Fibroblast of skin of right quadriceps (primary cell): Measurements from ENCODE around the gene DOCK11.

Source experiments
- DNase-seq: peaks from one replicate; pipeline ENCODE4 v3.0.0-alpha.2; 2013

Gene DOCK11

DNA sequence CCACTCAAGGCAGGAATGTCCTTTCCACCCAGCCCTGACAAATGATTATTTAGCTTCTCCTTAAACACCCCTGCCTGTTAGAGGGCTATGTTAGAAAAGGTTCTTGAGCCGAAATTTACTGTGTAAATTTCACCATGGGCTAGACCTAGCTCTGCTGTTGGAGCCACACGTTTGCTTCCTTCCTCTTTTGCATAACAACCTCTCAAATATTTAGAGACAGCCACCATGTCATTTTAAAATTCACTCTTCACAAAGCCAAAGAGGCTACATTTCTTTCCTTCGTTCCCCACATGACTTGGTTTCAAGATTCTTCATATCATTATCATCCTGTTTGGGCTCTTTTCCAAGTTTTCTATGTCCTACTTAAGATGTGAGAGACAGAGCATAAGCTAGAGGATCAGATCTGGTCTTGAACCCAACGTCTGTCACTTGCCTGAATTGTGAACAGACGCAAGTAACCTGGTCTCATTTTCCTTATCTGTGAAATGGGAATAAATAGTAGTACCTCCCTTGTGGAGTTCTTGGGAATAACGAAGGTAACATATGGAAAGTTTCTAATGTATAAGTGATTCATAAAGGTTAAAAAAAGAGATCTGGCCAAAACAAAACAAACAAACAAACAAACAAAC, 6.7 kb downstream of the DOCK11 start:
- no peak for DNase-seq

DNA sequence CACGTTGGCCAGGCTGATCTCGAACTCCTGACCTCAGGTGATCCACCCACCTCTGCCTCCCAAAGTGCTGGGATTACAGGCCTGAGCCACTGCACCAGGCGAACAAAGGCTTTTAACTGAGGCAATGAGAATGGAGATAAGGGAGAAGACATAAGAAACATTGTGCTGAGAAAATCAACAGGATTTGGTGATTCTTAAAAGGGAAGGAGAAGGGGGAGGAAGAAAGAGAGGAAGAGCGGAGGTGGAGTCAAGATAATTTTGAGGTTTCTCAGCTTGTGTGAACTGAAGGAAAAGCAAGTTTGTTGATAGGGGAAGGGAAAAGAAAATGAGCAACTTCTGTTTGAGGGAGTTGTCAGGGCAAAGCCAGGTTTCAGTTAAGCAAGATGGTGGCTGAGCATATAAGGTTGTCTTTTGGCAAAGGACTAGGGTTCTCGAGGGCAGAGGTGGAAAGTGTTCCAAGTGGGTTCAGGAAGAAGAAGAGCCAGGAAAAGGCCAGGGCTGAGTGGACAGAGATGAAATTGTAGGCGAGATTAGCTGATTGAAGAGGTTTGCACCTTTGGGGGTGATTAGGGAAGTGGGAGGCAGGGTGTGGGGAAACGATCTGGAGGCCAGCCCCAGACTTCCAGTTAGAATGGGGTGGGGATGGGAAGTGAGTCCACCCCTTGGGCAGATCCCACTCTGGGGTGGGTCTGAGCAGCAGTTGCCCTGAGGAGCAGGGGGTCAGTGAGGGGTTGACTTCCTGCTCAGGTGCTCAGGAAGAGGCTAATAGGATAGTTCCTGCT, 7.8 kb downstream of the DOCK11 start:
- DNase-seq: no peak

DNA sequence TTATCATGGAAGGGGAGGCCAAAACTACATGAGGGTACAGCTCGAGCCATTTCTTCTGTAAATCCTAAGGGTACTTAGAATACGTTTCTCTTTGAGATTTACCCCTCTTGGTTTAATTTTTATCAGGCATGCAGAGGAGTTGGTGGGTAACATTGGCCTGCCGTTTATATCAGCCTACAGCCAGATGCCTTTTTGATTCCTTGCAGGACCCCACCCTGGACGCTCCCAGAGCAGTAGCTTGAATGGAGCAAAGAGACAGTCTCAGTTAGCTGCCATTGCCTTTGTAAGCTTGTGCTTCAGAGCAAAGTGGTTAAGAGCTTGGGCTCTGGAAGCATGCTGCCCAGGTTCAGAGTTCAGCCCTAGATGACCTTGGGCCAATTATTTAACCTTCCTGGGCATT, 9.0 kb downstream of the DOCK11 start:
- no peak for DNase-seq

DNA sequence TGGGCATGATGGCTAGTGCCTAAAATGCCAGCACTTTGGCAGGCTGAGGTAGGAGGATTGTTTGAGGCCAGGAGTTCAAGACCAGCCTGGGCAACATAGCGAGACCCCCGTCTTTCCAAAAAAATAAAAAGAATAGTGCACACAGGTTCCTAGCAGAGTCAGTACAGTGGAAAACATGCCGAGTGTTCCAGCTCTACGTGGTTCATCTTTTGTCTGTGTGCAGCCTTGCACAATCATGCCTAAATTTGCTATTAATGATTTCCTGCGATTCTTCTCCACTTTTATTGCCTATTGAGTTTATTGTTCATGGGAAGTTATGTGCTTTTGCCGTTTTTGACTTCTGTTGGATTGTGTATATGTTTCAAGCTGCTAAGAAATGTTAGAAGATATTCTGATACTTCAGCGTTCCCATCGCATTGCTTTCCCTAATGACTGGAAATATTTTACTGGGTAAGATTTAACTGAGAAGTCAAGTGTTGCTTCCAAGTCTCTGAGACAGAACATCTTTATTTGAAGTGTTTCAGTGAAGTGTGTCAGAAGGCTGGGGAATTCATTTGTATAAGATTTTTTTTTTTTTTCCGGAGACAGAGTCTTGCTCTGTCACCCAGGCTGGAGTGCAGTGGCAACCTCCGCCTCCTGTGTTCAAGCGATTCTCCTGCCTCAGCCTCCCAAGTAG, 11.3 kb downstream of the DOCK11 start:
- DNase-seq: no peak

DNA sequence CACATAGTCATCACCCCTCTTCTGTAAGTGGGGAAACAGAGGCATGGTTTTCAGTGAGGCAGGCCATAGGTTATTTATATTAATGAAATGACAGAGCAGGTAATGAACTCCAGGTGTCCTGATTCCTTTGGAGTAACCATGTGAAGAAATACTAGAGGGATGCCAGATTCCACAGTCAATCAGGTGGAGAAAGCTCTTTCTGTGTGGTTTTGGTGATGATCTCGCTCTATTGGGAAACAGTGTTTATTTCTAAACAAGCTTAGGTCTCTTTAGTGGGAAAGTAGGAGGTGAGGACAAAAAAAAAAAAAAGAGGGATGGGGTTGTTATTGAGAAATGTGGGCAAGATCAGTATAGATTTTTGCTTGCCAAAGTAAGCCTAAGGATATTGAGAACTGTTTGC, 12.2 kb downstream of the DOCK11 start:
- peak; percentile 21 for DNase-seq

DNA sequence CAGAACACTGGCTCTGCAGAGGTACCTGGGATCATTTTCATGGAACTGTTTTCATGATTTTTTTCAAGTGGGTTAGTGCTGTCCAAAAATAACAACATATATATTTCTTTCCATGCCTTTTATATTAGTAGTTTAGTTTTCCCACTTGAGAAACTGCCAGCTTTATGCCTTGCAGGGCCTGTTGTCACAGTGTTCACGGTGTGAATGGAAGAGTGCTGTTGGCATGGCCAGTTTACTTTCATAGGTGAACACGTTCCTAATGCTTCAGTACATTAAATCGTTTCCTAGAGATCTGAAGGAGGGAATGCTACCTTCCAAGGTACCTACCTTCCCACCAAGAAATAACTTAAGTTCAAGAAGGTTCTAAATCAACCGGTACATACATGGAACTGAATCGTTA, 12.6 kb downstream of the DOCK11 start:
- DNase-seq: no peak

DNA sequence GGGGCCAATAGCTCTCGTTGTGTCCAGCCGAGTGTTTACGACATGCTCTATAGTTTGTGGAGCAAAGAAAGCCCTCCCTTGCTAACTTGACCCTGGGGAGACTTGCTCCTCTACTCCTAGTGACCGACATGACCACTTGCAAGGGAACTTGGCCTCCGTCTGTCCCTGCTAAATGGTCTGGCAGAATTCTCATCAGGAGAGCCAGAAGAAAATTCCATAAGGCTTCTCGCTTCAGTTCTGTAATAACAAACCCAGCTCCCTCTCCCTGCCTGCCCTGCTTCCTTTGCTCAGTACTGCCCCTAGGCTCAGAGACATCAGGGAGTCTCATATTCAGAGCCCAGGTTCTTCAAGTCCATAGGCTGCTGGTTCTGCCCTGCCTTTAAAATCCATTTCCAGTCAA, 13.0 kb downstream of the DOCK11 start:
- DNase-seq: no peak

DNA sequence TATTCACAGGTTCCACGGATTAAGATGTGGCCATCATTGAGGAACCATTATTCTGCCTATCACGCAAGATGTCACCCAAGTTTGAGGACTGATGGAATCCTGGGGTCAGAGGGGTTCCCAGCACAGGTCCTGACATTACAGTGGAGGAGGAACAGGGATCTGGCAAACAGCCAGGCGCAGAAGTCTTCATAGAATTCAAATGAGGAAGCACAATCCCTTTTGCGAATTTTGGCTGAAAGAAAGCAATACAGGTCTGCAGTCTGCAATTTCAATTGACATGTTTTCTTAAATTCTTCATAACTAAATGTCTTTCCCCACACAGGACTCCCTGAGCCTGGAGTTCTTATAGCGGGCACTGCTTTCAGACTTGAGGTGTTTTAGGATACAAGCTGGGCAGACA, 14.5 kb downstream of the DOCK11 start:
- DNase-seq: no peak

DNA sequence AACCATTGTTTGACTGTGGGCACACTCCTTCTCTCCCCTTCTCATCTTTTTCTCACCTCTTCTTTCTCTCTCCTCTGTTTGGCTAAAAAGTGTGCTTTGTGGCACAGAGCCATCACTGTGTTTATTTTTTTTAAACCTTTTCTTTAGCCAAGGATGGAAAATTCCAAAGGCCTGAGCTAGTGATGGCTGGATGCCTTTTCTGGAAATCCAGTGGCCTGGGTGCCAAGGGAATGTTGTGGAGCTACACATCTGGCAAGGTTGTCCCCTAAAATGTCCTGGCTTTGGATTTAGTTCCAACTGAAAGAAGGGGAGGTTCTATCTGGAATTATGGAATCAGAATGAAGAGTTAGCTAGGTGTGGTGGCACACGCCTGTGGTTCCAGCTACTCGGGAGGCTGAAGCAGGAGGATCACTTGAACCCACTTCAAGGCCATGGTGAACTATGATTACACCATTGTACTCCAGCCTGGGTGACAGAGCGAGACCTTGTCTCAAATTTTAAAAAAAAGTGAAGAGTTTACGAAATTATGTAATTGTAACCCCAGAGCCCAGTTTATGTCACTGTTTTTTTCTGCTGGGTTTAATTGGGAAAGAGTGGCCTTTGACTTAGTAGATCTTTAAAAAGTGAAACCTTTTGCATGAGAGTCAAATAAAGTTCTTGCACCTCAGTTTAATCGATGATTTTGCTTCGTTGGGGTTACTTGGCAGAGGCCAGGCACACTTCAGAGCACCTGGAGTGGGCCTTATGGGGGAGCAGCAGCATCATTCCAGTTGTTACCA, 17.7 kb downstream of the DOCK11 start:
- no peak for DNase-seq

DNA sequence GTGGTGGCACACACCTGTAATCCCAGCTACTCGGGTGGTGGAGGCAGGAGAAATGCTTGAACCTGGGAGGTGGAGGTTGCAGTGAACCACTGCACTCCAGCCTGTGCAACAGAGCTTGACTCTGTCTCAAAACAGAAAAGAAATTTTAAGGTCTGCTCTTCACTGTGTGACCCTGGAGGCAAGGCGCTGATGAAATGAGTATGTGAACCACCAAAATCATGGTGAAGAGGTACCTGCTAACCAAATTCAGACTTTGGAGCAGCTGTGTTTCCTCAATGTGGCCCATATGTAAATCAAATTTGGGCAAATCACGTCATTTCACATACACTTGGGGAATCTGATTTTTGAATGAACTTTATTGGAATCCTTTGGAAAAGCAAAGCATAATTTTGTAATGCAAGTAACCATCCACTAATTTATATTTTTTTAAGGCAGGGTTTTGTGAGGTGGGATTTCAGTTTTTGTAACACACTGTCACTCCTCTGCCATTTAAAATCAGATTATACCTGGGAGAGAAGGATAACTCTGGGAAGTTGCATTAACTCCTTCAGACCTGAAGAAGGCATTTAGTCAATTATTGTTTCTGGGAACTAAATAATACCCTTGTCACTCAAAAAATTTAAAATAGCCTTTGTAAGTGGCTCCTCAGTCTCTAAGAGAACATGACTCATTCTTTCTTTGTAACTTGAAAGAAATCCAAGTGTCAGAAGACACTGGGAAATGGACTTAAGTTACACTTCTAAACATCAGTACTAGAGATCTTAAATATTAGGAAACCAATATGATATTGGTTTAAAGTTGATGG, 24.0 kb downstream of the DOCK11 start:
- DNase-seq: peak; percentile 59

DNA sequence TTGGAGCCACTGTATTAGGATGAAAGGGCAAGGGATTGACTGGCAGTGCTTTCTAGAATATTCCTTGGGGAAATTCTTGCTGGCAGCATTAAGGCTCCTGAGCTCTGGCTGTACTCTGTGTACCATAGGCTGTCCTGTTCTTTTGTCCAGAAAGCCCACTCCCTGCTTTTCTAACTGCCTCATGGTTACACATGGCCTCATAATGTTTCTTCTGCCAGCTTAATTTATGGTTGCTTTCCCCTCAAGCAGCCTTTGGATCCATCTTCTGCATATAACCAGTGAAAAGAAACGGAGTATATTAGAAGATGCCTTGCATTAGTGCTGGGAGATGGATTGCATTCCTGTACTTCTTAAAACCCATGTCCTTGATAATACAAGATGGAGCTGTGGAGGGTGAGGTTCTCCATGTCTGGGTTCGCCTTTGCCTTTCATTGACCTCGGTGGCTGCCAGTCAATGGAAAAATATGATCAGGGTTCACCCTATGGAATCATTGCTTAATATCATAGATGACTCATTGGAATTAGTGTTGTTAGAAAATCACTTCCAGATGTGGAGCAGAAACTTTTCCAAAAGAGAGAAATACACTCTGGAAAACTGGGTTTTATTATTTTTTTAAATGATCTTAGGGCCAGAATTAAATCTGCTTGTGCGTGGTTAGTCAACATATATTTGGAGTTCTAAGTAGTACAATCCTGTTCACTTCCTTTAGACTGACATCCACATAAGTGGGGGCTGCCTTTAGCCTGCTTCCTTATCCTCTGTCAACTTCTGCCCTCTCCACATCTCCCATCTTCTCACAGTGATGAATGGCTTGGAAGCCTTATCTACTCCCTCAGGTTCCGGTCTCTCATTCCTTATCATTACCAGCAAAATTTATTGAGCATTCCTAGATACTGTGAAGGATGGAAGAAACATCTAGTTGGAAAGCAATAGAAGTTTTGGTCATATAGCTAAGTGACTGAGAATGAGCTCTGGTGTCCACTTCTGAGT, 24.9 kb downstream of the DOCK11 start:
- DNase-seq: peak; percentile 90

DNA sequence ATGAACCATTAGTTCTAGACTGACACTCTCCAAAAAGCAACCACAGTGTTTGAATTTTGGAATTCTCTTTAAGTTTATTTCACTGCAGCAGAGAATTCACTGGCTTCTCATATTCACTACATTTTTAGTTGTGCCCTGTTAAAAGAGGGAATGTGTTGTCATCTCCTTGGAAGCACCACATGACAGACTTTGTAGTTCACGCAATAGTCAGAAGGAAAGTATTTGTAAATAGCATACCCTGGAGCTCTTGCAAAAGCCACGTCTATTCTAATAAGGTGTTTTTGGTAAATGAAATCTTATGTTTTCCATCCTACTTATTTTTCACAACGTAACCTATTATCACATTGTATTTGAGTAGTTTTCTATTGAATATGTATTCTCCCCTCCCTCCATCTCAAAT, 25.8 kb downstream of the DOCK11 start:
- DNase-seq: peak; percentile 68

DNA sequence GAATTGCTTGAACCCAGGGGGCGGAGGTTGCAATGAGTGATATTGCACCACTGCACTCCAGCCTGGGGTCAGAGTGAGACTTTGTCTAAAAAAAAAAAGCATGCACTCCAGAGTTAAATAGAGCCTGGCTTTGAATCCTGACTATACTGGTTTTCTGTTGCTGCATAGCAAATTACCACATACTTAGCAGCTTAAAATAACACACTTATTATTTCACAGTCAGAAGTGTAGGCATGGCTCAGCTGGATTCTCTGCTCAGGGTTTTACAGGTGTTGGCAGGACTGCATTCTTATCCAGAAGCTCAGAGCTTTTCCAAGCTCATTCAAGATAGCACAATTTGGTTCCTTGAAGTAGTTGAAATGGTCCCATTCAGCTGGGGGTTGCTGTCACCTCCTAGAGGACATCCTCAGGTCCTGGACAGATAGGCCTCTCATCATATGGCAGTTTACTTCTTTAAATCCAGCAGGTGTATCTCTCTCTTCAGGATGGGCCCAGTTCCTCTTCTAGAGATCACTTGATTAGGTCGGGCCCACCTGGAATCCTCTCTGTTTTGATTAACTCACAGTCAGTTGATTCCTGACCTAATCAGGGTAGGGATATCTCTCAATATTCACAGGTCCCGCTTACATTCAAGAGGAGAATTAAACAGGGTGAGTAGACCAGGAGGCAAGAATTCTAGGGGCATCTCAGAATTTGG, 26.8 kb downstream of the DOCK11 start:
- no peak for DNase-seq

DNA sequence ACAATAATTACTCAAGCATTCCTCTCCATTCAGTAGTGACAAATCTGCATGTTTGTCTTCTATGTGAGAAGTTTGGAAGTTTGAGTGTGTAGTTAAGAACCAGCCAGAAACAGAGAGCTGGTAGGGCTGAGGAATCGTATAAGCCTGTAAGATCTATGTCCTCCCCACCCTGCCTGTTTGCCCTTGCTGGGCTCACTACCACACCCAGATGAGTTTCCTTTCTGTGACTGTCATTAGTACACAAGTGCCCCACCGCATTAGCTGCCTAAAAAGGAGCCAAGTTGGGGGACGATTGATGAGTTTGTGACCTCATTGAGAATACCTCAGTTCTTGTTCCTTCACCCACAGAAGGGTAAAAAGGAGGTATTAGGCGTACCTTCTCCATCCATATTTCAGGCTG, 28.3 kb downstream of the DOCK11 start:
- no peak for DNase-seq

DNA sequence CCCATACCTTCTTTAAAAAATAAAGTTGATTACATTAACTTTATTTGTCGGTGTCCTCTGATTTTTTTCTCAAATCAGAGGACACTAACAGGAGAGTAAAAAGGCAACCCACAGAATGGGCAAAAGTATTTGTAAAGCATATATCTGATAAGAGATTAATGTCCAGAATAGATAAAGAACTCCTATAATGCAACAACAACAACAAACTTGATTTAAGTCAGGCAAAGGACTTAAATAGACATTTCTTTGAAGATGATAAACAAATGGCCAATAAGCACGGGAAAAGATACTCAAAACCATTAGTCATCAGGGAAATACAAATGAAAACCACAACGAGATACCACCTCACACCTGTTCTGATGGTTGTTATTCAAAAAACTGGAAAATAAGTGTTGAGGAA, 28.7 kb downstream of the DOCK11 start:
- no peak for DNase-seq

DNA sequence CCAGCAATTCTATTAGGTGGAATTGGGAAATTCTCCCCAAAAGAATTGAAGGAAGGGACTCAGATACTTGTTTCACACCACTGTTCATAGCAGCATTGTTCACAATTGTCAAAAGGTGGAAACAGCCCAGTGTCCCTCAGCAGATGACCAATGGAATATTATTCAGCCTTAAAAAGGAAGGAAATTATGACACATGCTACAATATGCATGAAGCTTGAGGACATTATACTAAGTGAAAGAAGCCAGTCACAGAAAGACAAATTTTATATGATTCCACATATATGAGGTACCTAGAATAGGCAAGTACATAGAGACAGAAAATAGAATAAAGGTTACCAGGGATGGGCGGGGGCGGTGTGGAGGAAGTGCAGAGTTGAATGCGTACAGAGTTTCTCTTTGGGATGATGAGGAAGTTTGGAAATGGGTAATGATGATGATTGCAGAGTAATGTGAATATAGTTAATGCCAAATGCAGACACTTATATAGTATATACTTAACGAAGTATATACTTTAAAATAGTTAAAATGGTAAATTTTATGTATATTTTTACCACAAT, 29.6 kb downstream of the DOCK11 start:
- no peak for DNase-seq

DNA sequence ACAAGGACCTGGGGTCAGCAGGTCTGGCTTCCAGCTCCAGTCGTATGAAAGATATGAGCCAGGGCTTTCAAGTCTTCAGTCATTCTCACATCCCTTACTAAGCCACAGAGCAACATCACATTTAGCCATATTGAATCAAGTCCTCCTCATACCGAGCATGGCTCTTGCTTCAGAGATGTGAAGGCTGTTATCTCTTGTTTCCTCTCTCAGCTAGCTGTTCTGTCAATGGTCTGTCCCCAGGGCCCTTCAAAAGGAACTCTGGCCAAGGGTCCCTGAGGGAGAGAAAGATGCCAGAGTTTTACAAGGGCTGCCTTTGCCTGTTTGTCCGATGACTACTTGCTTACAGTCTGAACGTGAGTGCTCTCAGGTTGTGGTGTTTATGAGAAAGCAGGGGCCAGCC, 30.5 kb downstream of the DOCK11 start:
- no peak for DNase-seq

DNA sequence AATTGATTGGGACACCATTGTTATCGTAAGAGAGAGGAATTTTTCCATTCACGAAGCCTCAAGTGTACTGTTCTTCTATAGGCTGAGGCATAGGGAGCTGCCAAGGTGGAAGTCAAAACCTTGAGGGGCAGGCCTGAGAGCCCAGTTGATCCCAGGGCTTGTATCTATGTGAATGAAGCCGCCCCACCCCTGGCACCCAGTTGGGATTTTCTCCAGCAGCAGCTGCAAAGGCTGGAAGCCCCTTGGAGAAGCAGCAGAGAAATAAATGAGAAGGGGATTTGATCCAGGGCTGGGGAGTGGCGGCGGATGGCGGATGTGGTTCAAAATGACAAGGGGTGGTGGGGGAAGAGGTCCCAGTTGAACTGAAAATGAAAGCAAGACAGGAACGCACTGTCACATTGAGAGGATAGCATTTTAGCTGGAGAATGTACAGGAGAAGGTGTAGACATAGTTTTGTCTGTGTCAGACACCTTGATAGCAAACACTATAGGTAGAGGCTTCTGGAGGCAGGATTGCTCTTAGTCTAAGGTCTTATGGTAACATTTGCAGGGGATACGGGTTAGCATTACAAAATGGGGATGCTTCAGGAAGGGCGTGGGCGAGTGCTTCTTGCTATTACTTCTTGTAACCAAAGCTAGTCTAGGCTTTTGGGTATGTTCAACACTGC, 32.6 kb downstream of the DOCK11 start:
- no peak for DNase-seq

DNA sequence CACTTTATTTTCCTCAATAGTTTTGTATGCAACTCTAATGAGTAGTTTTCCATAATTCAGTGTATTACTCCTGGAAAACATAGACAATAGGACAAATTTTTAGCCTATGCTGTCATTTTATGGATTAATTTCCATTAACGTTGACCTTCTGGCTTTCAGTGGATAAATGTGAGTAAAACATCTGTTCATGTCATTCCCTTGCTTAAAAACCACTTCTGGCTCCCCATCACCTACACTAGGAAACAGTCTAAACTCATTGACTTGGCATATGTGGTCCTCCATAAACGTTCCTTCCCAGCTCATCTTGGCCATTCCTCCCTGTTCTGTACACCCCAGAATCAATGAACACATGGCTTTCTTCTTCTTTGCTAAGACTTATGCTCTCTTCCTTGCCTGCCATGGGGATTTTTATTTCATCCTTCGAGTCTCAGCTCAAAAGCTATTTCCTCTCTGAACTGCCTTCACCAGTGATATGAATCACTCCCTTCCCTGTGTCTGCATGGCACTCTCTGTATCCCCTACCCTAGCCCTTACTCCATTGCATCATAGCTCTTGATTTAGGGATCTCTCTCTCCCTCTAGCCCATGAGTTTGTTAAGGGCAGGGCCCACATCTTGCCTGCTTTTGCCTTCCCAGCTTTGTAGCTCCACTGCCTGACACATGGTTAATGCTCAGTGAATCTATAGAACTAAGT, 34.8 kb downstream of the DOCK11 start:
- DNase-seq: peak; percentile 70
